Hepatocyte (in vitro differentiated cells): ENCODE data around the gene RAP1GAP2.

ENCODE experiments used
- CTCF ChIP-seq: fragments of 200-600 bp; sonication (generic); IDR thresholded peaks from 2 replicates; pipeline ENCODE4 v1.5.1; 2016; ENCODE audit warnings: antibody characterized with exemption, mild to moderate bottlenecking; ENCODE audit not compliant: poor library complexity
- EZH2 ChIP-seq: fragments of 200-600 bp; sonication (generic); IDR thresholded peaks from 2 replicates; pipeline ENCODE4 v1.6.1; 2016; ENCODE audit warnings: antibody characterized with exemption, mild to moderate bottlenecking, borderline replicate concordance
- EZH2phosphoT487 ChIP-seq: fragments of 200-600 bp; sonication (generic); IDR thresholded peaks from one replicate; pipeline ENCODE4 v1.6.1; 2018; ENCODE audit warnings: antibody characterized with exemption, mild to moderate bottlenecking, low read depth, moderate library complexity; ENCODE audit not compliant: unreplicated experiment, severe bottlenecking

GRCh38 chr17:2929881-2930533, 133.8 kb downstream of the RAP1GAP2 start:
- TF ChIP-seq EZH2 (no peak), CTCF (peak; percentile 68), EZH2phosphoT487 (no peak)
